HG03025 (cell line): ENCODE results near the gene CLDN9.
A peak's percentile ranks its signal among the peaks of the same experiment; 100 is the strongest.

Experiments used
- ATAC-seq: cut with Tn5 transposase; IDR thresholded peaks from one replicate; pipeline ENCODE4 v1.9.1; 2021; ENCODE audit warnings: mild to moderate bottlenecking, moderate library complexity; ENCODE audit not compliant: unreplicated experiment, low FRiP score

Gene CLDN9

GRCh38 chr16:3015865-3016521, 3.3 kb downstream of the CLDN9 start:
- no peak for ATAC-seq

- no peak for ATAC-seq
Measured at GRCh38 chr16:3017344-3017743, 4.6 kb downstream of the CLDN9 start.

- no peak for ATAC-seq
Measured at GRCh38 chr16:3017794-3018506, 5.2 kb downstream of the CLDN9 start, which contains the start of gene CLDN6. CLDN6 (minus strand) TSS chr16:3018183; CDS start chr16:3016021, 2,162 bp downstream.

- ATAC-seq = no peak
Measured at GRCh38 chr16:3019594-3020246, 7.0 kb downstream of the CLDN9 start.

- ATAC-seq = no peak
Measured at GRCh38 chr16:3020247-3020603, 7.5 kb downstream of the CLDN9 start, which contains the start of gene TNFRSF12A. TNFRSF12A (plus strand) TSS chr16:3020368; CDS start chr16:3020398, 30 bp downstream.

GRCh38 chr16:3020604-3021448, 8.1 kb downstream of the CLDN9 start:
- no peak for ATAC-seq

GRCh38 chr16:3021449-3022207, 8.9 kb downstream of the CLDN9 start:
- no peak for ATAC-seq

GRCh38 chr16:3022208-3022683, 9.5 kb downstream of the CLDN9 start:
- ATAC-seq = no peak

GRCh38 chr16:3022684-3023414, 10.1 kb downstream of the CLDN9 start:
- no peak for ATAC-seq

GRCh38 chr16:3023415-3023668, 10.6 kb downstream of the CLDN9 start:
- no peak for ATAC-seq

- peak; percentile 66 for ATAC-seq
Measured at GRCh38 chr16:3023669-3024478, 11.2 kb downstream of the CLDN9 start, which contains the start of the genes HCFC1R1 and THOC6. HCFC1R1 (minus strand) TSS chr16:3023942; CDS start chr16:3023941, 1 bp downstream. THOC6 (plus strand) TSS chr16:3024035; CDS start chr16:3024327, 292 bp downstream.

GRCh38 chr16:3025032-3026002, 12.6 kb downstream of the CLDN9 start:
- ATAC-seq = no peak

- ATAC-seq = no peak
Measured at GRCh38 chr16:3026003-3026378, 13.3 kb downstream of the CLDN9 start.

GRCh38 chr16:3026609-3027488, 14.1 kb downstream of the CLDN9 start:
- ATAC-seq = no peak

GRCh38 chr16:3027489-3027795, 14.7 kb downstream of the CLDN9 start:
- no peak for ATAC-seq

- no peak for ATAC-seq
Measured at GRCh38 chr16:3027983-3028715, 15.4 kb downstream of the CLDN9 start.
